ACHN (cell line): Measurements from ENCODE around the gene ADRA2C.

ENCODE experiments used
- DNase-seq: peaks from one replicate; pipeline ENCODE4 v3.0.0-alpha.2; 2015
- in situ Hi-C: cut with HindIII; loops from 2 replicates; pipeline ENCODE4 v1.10.0; 2017; ENCODE audit warnings: low sequenced_read_pairs, low pct_ligation_motif_present, low pct_unique_long_range_greater_than_20kb

Gene ADRA2C

DNA sequence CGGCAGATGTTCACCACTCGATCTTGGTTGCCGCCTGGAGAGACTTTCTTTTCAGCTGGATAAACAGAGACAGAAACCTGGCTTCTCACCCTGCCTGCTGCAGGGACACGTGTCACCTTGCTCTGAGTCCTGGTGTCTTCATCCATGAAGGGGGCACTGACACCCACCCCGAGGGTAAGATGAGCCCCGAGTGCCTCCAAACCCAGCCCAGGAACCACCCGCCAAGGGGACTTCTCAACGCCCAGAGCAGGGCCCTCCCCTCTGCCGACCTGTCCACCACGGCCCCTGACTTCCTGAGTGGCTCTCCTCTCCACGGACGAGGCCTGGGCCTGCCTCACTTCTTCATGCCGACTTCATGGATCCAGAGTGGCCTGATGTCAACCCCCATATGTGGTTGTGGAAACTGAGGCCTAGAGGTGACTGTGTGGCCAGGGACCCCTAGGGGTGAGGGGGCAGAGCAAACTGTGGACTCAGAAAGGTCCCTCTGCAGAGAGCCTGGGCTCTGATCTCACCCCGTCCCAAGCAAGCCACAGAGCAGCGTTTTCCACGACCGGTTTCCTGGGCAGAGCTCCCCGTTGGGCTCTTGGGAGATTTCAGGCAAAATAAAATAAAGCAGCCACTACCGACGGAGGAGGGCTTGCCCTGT lies 5.1 kb downstream of the ADRA2C start:
- in situ Hi-C loops, result no loop called here
- DNase-seq, result no peak

DNA sequence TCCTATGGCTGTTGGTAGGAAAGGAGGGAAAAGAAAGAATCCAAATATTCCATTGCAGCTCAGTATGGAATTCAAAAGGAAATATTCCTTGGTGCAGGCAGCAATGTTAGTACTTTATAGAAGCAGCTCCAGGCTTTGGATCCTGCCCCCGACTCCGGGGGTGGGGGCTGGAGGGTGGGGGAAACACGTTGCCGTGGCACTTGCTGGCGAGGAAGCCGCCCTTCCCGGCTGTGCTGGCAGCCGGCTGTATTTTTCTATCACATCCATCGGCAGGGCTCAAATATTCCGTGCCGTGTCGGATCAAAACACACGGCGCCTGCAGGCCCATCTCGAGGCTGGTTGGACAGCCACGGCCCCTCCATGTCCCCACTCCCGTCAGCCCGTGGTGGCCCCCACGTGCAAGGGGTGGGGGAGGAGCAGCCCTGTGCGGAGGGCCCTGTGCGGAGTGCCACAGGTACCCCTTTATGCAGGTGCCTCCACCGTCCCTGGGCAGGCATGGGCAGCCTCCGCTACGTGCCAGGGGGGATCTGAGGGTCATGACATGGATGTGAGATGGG lies 5.8 kb downstream of the ADRA2C start:
- DNase-seq, result no peak
- in situ Hi-C loops, result no loop called here

DNA sequence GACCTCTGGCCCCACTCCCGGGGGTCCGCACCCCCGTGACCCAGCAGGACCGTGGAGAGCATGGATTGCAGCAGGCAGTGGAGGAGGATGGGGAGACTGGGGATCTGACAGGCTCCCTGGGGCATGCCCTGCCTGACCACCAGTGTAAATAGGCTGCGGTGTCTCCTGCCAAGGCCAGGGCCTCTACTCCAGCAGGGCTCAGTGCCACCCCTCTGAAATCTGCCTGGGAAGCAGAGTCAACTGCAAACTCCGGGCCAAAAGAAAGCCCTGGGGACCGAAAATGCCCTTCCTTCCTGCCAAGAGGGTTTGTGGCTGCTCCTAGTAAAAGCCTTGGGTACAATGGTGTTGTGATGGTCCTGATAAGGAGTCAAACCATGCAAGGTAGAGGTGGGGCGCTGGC lies 6.4 kb downstream of the ADRA2C start:
- no peak for DNase-seq
- in situ Hi-C loops, result no loop called here

- in situ Hi-C loops, result no loop called here
- no peak for DNase-seq
Measured at GRCh38 chr4:3773552-3774001, 7.4 kb downstream of the ADRA2C start.

DNA sequence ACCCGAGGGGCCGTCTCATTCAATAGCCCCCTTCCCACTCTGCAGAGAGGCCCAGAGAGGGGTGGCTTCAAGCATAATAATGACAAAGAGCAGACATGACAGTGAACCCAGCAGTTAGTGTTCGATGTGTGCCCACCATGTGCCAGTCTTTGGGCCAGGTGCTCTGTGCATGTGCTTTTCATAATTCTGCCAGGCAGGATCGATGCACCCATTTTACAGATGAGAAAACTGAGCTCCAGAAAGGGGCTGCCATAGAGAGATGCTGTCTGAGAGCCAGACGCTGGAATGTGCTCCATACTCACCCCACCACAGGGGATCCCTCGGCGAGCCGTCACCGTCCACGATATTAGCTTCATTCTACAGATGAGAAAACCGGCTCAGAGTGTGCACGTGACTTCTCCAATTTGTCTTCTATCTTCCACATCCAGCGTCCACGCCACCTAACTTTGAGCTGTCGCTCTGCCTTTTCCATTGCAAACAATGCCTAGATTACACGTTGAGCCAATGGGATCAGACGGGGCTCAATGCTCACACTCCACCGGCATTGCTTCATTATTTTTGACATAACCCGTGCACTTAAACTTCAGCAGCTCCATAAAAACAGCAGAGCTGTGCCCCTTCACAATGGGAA lies 8.2 kb downstream of the ADRA2C start:
- in situ Hi-C loops, result no loop called here
- DNase-seq, result no peak

DNA sequence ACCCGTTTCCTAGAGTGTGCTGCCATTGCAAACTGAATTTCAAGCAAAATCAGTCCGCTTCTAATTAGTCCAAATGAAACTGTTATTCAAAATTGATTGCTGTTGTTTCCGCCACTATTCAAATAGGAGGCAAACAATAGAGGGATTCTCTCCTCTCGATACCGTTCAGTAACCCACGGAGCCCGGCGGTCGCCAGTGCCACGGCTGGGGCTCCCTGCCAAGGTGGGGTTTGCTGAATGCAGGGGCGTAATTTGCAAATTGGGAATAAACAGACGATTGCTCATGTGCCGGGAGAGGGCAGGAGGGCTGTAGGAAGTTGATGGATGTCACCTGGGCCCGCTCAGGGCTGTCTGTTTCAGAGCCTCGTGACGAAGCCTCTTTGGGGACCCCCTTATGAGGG lies 8.8 kb downstream of the ADRA2C start:
- in situ Hi-C loops, result no loop called here
- no peak for DNase-seq

DNA sequence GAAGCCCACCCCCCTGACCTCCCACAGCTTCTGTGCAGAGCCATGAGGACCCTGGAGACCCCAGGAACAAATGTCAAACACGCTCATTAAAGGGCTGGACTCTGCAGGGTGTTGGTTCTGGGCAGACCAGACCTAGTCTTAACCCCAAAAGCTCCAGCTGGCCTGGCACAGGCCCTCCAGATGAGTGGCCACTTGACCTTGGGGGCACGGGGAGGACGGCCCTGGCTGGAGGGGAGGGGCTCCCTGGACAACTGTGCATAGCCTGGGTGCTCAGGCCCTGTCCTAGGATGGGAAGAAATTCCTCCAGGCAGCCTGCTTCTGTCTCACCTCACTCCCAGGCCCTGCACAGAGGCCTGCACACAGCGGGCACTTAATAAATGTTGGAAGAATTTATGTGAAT lies 9.4 kb downstream of the ADRA2C start:
- no peak for DNase-seq
- in situ Hi-C loops, result no loop called here

DNA sequence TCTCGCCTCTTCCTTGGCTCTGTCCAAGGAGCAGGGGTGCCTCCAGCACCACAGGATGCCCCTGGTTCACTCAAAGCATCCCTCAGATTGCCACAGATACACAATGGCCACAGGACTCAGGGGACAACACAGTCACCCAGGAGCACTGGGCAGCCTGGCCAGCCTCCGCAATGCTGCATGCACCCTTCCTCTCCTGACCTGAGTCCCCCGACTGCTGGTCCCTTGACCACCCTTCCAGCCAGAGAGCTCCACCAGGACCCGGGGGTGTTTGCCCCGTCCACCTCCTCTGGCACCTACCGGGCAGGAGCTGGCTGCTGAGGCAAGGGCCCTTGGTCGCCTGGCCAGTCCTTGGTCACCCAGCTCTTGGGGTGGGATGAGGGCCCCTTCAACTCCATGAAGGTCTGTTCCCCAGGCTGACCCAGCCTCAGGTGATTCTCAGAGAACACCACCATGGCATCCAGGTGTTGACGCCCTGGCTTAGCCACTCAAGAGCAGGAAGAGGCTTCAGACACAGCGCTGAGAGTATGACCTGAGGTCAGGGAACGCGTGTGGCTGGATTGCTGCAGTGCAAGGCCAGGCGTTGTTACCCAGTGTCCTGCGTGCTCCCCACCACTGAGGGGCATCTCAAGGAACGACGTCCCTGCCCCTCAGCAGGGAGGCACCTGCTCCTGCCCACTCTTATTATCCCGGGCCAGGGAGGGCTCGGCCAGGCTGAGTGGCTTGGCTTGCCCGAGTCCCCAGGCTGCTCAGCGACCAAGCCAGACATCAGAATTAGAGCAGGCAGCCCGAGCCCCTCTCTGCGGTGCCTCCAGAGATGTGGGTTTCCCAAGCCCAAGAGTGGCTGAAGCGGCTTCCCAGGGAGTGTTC lies 10.2 kb downstream of the ADRA2C start:
- no peak for DNase-seq
- in situ Hi-C loops, result no loop called here

DNA sequence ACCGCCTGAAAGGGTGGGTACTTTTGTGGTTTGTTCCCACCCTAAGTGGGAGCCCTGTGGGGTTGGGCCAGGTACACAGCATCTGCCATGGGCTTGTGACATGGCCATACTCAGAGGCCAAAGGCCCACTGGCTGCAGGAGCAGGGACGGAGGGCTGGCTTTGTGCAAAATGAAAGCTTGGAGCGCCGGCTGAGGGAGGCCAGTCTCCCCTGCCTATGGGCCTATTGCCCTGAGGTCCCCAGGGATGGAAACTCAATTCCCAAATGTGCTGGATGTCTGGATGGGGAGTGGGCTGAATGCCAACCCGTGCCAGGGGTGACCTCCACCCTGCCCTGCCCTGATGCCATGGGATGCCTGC lies 10.8 kb downstream of the ADRA2C start:
- in situ Hi-C loops, result no loop called here
- DNase-seq, result no peak

GRCh38 chr4:3777669-3778068 lies 11.5 kb downstream of the ADRA2C start:
- in situ Hi-C loops, result no loop called here
- DNase-seq, result no peak

- DNase-seq, result no peak
- in situ Hi-C loops, result no loop called here
Measured at GRCh38 chr4:3779509-3779908, 13.3 kb downstream of the ADRA2C start.

GRCh38 chr4:3780347-3781171 lies 14.4 kb downstream of the ADRA2C start:
- DNase-seq, result no peak
- in situ Hi-C loops, result no loop called here

DNA sequence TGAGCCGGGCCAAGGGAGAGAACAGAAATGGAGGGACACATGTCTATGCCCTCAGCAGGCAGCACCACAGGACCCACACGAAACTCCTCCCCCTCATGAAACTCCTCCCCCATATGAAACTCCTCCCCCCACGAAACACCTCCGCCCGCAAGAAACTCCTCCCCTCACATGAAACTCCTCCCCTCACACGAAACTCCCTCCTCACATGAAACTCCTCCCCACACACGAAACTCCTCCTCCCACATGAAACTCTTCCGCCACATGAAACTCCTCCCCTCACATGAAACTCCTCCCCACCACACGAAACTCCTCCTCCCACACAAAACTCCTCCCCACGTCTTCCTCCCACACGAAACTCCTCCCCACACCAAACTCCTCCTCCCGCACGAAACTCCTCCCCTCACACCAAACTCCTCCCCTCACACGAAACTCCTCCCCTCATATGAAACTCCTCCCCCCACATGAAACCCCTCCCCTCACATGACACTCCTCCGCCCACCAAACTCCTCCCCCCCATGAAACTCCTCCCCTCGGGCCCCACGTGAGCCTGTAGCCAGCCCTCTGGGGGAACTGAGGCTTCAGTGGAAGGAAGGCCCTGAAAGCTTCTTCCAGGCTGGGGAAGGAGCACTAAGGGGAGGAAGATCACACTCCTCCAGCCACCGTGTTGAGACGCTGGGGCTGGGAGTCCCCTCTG lies 15.2 kb downstream of the ADRA2C start:
- no peak for DNase-seq
- in situ Hi-C loops, result no loop called here

- in situ Hi-C loops, result no loop called here
- no peak for DNase-seq
Measured at GRCh38 chr4:3781997-3782930, 16.1 kb downstream of the ADRA2C start.

DNA sequence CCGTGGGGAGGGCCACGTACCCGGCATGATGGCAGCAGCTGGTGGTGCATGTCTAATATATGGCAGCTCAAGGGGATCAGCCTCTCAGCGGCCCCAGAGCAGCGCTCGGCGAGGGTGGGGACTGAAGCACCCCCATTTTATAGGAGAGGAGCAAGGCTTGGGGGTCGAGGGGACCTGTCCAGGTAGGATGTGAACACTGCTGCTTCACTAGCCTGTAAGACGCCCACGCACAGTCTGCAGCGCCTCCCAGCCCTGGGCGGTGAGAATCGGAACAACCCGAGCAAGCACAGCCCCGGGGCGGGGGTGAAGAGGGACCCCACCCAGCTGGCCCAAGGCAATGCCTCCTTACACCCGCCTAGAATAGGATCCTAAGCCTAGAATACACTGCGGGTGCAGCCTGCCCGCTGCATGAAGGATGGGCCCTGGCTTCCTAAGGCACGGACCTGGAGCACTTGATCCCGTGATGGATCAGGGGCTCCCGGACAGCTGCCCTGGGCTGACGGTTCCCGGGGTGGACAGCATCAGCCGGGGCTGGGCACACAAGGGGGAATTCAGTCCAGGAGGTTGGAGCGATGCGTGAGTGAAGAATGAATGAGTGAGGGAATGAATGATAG lies 17.6 kb downstream of the ADRA2C start:
- in situ Hi-C loops, result no loop called here

GRCh38 chr4:3784454-3785291 lies 18.5 kb downstream of the ADRA2C start:
- no peak for DNase-seq
- in situ Hi-C loops, result no loop called here

More for the DNA sequence above, 17.6 kb downstream of the ADRA2C start:
- peak; percentile 13 for DNase-seq
